ENCODE data around the gene ZC3H6.
"Not testable (repeated sequence)": the region's sequence is repeated elsewhere in the genome, so short reads cannot be mapped to it uniquely, and the experiment has no call there.

Gene ZC3H6

DNA sequence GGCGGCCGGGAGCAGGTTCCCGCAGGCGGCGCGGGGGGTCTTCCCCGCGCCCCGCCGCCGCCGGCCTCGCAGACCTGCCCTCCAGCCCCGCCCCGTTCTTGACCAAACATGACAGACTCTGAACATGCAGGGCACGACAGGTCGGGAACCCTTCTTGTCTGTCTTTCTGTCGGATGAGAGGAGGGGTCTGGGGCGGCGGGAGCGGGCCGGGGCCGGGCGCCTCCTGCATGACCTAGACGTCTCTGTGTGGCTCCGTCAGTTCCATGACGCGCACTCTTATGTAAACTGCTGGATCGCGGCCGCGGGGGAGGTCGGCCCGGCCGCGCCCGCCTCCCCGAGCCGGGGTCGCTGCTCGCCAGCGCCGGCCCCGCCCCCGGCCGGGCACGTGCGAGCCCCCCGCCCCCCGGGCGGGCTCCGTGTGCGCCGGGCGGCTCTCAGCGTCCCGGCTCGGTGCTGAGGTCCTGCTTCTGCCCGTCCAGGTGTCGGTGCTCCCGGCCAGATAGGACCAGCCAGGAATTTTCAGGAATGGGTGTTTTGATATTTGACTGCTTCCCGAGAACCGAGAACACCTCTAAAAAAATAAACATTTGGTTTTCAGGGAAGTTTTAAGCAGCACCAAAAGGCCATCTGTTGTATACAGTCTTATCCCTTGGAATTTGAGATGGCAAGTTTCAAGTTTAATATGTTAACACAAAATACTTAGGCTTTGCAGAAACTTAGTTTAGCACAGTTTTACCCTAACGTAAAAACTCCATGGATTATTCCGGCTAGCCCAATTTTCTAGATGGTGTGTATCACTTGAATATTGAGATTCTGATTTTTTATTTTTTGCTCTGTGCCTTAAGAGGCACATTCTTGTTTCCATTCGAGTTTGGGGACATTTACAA lies 733 bp downstream of the ZC3H6 start:
- peak; percentile 90 for DNase-seq (ENCODE audit: low read depth)
- TF ChIP-seq, protein P1, sequence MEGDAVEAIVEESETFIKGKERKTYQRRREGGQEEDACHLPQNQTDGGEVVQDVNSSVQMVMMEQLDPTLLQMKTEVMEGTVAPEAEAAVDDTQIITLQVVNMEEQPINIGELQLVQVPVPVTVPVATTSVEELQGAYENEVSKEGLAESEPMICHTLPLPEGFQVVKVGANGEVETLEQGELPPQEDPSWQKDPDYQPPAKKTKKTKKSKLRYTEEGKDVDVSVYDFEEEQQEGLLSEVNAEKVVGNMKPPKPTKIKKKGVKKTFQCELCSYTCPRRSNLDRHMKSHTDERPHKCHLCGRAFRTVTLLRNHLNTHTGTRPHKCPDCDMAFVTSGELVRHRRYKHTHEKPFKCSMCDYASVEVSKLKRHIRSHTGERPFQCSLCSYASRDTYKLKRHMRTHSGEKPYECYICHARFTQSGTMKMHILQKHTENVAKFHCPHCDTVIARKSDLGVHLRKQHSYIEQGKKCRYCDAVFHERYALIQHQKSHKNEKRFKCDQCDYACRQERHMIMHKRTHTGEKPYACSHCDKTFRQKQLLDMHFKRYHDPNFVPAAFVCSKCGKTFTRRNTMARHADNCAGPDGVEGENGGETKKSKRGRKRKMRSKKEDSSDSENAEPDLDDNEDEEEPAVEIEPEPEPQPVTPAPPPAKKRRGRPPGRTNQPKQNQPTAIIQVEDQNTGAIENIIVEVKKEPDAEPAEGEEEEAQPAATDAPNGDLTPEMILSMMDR (conservative IDR thresholded peaks at IDR 0.05; ENCODE audit: low read depth, low read length) = no peak

DNA sequence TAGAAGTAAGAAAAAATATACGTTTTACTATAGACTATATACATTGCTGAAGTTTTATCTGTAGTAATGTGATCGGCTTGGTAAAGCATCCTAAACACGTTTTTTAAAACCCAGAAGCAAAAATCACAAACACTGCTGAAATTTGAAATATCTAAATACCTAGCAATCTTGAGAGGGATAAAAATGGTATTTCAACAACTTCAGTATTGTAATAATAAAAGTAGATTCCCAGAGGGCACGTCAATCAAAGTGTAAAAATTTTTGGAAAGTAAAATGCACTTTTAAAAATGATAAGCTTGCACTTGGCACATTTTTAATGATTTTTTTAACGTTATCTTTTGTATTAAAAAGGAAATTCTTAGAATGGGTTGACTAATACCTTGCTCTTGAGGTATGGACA lies 1.6 kb downstream of the ZC3H6 start:
- H3K4me3 ChIP-seq (ENCODE audit: low read depth, low read length) = no peak overlapping the region
- TF ChIP-seq, protein P1 (conservative IDR thresholded peaks at IDR 0.05; ENCODE audit: low read depth, low read length) = no peak
- DNase-seq (ENCODE audit: low read depth) = no peak

More for the DNA sequence above, 733 bp downstream of the ZC3H6 start:
- peak overlapping the region; percentile 97 for H3K4me3 ChIP-seq (ENCODE audit: low read depth, low read length)

DNA sequence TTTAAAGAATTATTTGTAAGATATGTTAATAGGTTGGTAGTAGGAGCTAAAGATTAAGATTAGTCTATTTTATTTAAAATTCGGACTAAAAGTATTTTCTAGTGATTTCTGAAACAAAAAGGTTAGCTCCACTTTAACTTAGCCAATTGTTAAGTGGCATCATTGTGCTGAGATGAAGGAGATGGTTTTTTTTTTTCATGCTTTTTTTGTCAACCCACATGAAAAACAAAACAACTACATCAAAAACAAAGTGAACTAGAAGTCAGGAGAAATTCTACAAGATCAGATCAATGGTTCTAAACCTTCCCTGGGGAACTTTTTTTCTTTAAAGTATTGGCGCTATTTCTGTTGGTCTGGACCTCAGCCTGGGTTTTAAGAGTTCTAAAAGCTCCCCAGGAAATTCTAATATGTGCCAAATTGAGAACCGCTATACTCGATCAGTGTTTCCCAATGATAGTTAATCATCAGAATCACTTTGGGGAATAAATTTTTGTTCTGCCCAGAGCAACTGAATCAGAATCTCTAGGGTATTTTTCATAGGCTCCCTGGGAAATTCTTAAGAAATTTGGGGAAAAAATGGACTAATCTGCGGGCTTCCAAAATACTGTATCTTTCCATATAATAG lies 2.3 kb downstream of the ZC3H6 start:
- H3K4me3 ChIP-seq (ENCODE audit: low read depth, low read length) = no peak overlapping the region
- no peak for DNase-seq (ENCODE audit: low read depth)
- TF ChIP-seq, protein P1 (conservative IDR thresholded peaks at IDR 0.05; ENCODE audit: low read depth, low read length) = no peak

GRCh38 chr2:112282066-112282465 lies 6.7 kb downstream of the ZC3H6 start:
- DNase-seq (ENCODE audit: low read depth); H3K4me3 ChIP-seq (ENCODE audit: low read depth, low read length): not testable (repeated sequence)

DNA sequence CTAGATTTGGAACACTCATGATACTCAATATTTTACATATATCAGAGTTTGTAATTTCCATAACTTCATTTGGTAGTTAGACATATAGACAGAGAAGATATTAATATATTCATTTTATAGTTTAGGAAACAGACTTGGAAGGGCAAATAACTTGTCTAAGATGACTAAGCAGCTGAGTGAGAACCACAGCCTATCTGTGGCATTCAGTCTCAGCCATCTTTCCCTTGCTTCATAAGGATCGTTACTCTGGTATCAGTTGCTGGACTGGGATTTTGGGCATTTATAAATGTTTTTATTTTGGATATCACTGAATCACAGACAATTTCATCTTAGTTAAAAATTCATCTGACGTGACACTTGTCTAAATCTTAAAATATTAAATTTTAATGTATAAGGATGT lies 8.1 kb downstream of the ZC3H6 start:
- DNase-seq (ENCODE audit: low read depth) = peak; percentile 44

GRCh38 chr2:112290088-112290487 lies 14.7 kb downstream of the ZC3H6 start:
- TF ChIP-seq, protein P1 (conservative IDR thresholded peaks at IDR 0.05; ENCODE audit: low read depth, low read length) = no peak
- H3K4me3 ChIP-seq (ENCODE audit: low read depth, low read length) = no peak overlapping the region
- no peak for DNase-seq (ENCODE audit: low read depth)

More for the DNA sequence above, 8.1 kb downstream of the ZC3H6 start:
- H3K4me3 ChIP-seq (ENCODE audit: low read depth, low read length) = not testable (repeated sequence)

- H3K4me3 ChIP-seq (ENCODE audit: low read depth, low read length) = no peak overlapping the region
- no peak for DNase-seq (ENCODE audit: low read depth)
- TF ChIP-seq, protein P1 (conservative IDR thresholded peaks at IDR 0.05; ENCODE audit: low read depth, low read length) = no peak
These were observed 15.3 kb downstream of the ZC3H6 start for GRCh38 chr2:112290648-112291047.
